ENCODE measurements around the gene TRMT44.

DNA sequence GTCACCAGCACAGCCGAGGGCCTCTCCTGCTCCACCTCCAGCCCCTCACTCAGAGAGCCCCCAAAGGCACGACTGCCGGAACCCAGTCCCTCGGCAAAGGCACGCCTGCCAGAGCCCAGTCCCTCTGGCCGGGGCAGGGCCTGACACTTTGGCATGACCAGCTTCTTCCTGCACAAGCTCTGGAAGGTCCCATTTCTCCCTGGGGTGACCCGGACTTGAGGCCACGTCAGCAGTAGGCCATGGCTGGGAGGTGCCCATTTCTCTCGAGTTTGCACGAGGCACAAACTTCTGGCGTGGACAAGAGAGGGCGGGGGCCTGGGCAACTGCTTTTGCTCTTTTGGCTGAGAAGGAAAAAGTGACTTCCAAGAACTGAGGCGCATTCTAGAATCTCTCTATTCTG is 77.4 kb downstream of the TRMT44 start:
- TF ChIP-seq, protein P1, sequence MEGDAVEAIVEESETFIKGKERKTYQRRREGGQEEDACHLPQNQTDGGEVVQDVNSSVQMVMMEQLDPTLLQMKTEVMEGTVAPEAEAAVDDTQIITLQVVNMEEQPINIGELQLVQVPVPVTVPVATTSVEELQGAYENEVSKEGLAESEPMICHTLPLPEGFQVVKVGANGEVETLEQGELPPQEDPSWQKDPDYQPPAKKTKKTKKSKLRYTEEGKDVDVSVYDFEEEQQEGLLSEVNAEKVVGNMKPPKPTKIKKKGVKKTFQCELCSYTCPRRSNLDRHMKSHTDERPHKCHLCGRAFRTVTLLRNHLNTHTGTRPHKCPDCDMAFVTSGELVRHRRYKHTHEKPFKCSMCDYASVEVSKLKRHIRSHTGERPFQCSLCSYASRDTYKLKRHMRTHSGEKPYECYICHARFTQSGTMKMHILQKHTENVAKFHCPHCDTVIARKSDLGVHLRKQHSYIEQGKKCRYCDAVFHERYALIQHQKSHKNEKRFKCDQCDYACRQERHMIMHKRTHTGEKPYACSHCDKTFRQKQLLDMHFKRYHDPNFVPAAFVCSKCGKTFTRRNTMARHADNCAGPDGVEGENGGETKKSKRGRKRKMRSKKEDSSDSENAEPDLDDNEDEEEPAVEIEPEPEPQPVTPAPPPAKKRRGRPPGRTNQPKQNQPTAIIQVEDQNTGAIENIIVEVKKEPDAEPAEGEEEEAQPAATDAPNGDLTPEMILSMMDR (IDR thresholded peaks at IDR 0.05): no peak
- TF ChIP-seq EP300 (IDR thresholded peaks at IDR 0.05): no peak

All from stomach (tissue), 4 donors.